ENCODE data around the gene CDC42EP2. TPM values are rescaled to one million over a fixed set of nuclear protein-coding genes. Genes with fewer than 3 reads are reported as not detected.

Gene CDC42EP2
- polyA plus RNA-seq, 2 of the 4 experiments (the other 2 are of a cell fraction), result 3.0 to 8.5 TPM

DNA sequence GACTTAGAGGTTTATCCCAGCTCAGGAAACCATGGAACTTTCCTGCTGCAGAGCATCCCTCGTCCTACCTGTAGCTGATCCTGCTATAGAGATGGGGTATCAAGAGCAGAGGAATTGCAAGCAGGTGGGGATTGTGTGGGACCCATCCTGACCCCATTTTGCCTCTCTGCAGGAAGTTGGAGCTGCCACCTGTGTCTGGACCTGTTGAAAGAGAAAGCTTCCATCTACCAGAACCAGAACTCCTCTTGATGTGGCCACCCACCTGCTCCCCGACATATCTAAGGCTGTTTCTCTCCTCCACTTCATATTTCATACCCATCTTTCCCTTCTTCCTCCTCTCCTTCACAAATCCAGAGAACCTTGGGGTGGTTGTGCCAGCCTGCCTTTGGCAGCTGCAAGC is 36.8 kb downstream of the CDC42EP2 start:
- CTCF ChIA-PET, result interaction anchor here (0.6 to 78.3 kb wide), 8 partner anchors 10 to 563 kb away, joined by 3 to 3090 read pairs (median 10); partner anchors contain the start of genes CDC42EP2, DPF2 and POLA2
- ATAC-seq (no peak), DNase-seq (ENCODE audit: low read depth in 1 of 2, low spot score in 1 of 2) (no peak), FAIRE-seq (no peak)
- Histone ChIP-seq H3K4me1 (0 out of 3 replicates have a peak, but pooled peaks cover 4% of the 10 kb centered on the region), H3K4me3 (no peak overlapping the region), H3K4me2 (no peak overlapping the region), H3K27ac (no peak overlapping the region), H3K9me3 (no peaks in the 10 kb centered on the region)
- POLR2A ChIA-PET, result interaction anchor here (0.6 to 1.6 kb wide), 2 partner anchors 18 to 39 kb away, joined by 3 to 5 read pairs; partner anchors contain the start of gene DPF2
- 93% methylated on average over 2 of the region's 2 CpGs for WGBS (ENCODE audit: missing lambda C conversion rate)
- TF ChIP-seq ZSCAN20 (CRISPR knock-in tag; IDR thresholded peaks at IDR 0.05) (no peak), EHMT2 (IDR thresholded peaks at IDR 0.05; ENCODE audit: low read depth) (no peak), SMC3 (IDR thresholded peaks at IDR 0.05) (no peak), ZC3H11A (IDR thresholded peaks at IDR 0.05) (no peak)
- TF ChIP-seq, protein P1, sequence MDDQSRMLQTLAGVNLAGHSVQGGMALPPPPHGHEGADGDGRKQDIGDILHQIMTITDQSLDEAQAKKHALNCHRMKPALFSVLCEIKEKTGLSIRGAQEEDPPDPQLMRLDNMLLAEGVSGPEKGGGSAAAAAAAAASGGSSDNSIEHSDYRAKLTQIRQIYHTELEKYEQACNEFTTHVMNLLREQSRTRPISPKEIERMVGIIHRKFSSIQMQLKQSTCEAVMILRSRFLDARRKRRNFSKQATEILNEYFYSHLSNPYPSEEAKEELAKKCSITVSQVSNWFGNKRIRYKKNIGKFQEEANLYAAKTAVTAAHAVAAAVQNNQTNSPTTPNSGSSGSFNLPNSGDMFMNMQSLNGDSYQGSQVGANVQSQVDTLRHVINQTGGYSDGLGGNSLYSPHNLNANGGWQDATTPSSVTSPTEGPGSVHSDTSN (IDR thresholded peaks at IDR 0.05), result no peak
- TF ChIP-seq, protein P2, sequence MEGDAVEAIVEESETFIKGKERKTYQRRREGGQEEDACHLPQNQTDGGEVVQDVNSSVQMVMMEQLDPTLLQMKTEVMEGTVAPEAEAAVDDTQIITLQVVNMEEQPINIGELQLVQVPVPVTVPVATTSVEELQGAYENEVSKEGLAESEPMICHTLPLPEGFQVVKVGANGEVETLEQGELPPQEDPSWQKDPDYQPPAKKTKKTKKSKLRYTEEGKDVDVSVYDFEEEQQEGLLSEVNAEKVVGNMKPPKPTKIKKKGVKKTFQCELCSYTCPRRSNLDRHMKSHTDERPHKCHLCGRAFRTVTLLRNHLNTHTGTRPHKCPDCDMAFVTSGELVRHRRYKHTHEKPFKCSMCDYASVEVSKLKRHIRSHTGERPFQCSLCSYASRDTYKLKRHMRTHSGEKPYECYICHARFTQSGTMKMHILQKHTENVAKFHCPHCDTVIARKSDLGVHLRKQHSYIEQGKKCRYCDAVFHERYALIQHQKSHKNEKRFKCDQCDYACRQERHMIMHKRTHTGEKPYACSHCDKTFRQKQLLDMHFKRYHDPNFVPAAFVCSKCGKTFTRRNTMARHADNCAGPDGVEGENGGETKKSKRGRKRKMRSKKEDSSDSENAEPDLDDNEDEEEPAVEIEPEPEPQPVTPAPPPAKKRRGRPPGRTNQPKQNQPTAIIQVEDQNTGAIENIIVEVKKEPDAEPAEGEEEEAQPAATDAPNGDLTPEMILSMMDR (IDR thresholded peaks at IDR 0.05), result no peak
- TF ChIP-seq, protein P3, sequence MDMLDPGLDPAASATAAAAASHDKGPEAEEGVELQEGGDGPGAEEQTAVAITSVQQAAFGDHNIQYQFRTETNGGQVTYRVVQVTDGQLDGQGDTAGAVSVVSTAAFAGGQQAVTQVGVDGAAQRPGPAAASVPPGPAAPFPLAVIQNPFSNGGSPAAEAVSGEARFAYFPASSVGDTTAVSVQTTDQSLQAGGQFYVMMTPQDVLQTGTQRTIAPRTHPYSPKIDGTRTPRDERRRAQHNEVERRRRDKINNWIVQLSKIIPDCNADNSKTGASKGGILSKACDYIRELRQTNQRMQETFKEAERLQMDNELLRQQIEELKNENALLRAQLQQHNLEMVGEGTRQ (IDR thresholded peaks at IDR 0.05), result no peak

DNA sequence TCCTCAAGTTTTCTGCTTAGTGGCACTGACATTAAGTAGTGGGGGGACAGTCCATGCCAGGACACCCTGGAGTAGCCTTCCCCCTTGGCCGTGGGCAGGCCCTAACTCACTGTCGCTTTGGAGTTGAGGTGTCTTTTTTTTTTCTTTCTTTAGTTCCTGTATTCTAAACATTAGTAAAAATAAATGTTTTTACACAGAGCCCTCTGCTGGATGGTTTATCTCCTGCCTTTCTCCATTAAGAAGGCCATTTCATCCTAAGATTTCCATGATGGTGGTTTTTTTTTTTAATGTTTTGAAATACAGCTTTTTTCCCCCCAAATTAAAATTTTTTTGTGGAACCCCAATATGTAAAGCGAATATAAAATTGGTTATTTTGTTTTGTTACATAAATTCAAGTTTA is 38.1 kb downstream of the CDC42EP2 start:
- FAIRE-seq (no peak), ATAC-seq (no peak), DNase-seq (ENCODE audit: low read depth in 1 of 2, low spot score in 1 of 2) (peak in 1 of 2 experiments; percentile 36)
- WGBS (ENCODE audit: missing lambda C conversion rate), result 51% methylated on average over 3 of the region's 3 CpGs
- Histone ChIP-seq H3K4me1 (0 out of 3 replicates have a peak, but pooled peaks cover 4% of the 10 kb centered on the region), H3K4me2 (no peak overlapping the region), H3K4me3 (no peak overlapping the region), H3K9me3 (no peaks in the 10 kb centered on the region), H3K27ac (no peak overlapping the region)
- ChIA-PET POLR2A (interaction anchor here (1.6 kb wide), 1 partner anchor 19 kb away, joined by 5 read pairs; the partner anchor contains the start of gene DPF2), CTCF (interaction anchor here (0.8 to 78.3 kb wide), 15 partner anchors 9 to 206 kb away, joined by 3 to 3090 read pairs (median 4); partner anchors contain the start of genes CDC42EP2, DPF2 and POLA2)
- TF ChIP-seq, protein P4, sequence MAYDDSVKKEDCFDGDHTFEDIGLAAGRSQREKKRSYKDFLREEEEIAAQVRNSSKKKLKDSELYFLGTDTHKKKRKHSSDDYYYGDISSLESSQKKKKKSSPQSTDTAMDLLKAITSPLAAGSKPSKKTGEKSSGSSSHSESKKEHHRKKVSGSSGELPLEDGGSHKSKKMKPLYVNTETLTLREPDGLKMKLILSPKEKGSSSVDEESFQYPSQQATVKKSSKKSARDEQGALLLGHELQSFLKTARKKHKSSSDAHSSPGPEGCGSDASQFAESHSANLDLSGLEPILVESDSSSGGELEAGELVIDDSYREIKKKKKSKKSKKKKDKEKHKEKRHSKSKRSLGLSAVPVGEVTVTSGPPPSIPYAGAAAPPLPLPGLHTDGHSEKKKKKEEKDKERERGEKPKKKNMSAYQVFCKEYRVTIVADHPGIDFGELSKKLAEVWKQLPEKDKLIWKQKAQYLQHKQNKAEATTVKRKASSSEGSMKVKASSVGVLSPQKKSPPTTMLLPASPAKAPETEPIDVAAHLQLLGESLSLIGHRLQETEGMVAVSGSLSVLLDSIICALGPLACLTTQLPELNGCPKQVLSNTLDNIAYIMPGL (CRISPR knock-in tag; IDR thresholded peaks at IDR 0.05; ENCODE audit: borderline replicate concordance), result no peak
- TF ChIP-seq NPAS2 (CRISPR knock-in tag; IDR thresholded peaks at IDR 0.05; ENCODE audit: borderline replicate concordance) (no peak), TP53 (CRISPR knock-in tag; IDR thresholded peaks at IDR 0.05) (no peak), RAD21 (conservative IDR thresholded peaks at IDR 0.05 in 1 of 2, IDR thresholded peaks at IDR 0.05 in 1 of 2) (peak in 1 of 2 experiments; percentile 32; a peak in 3 of 5 replicates), KDM1A (IDR thresholded peaks at IDR 0.05; ENCODE audit: low read depth) (no peak), HOXB13 (CRISPR knock-in tag; IDR thresholded peaks at IDR 0.05; ENCODE audit: low read depth) (no peak), MAFK (IDR thresholded peaks at IDR 0.05; ENCODE audit: partially characterized antibody) (no peak), FOSL2 (IDR thresholded peaks at IDR 0.05) (no peak), FOSL2 (CRISPR knock-in tag; IDR thresholded peaks at IDR 0.05) (no peak), SMC3 (IDR thresholded peaks at IDR 0.05) (peak; percentile 21; the same call in 1 of the 3 replicates), MYC (IDR thresholded peaks at IDR 0.05; ENCODE audit: borderline replicate concordance, low read length) (no peak), HOXA7 (CRISPR knock-in tag; IDR thresholded peaks at IDR 0.05) (no peak), ZSCAN20 (CRISPR knock-in tag; IDR thresholded peaks at IDR 0.05) (no peak)
- TF ChIP-seq, protein P5, sequence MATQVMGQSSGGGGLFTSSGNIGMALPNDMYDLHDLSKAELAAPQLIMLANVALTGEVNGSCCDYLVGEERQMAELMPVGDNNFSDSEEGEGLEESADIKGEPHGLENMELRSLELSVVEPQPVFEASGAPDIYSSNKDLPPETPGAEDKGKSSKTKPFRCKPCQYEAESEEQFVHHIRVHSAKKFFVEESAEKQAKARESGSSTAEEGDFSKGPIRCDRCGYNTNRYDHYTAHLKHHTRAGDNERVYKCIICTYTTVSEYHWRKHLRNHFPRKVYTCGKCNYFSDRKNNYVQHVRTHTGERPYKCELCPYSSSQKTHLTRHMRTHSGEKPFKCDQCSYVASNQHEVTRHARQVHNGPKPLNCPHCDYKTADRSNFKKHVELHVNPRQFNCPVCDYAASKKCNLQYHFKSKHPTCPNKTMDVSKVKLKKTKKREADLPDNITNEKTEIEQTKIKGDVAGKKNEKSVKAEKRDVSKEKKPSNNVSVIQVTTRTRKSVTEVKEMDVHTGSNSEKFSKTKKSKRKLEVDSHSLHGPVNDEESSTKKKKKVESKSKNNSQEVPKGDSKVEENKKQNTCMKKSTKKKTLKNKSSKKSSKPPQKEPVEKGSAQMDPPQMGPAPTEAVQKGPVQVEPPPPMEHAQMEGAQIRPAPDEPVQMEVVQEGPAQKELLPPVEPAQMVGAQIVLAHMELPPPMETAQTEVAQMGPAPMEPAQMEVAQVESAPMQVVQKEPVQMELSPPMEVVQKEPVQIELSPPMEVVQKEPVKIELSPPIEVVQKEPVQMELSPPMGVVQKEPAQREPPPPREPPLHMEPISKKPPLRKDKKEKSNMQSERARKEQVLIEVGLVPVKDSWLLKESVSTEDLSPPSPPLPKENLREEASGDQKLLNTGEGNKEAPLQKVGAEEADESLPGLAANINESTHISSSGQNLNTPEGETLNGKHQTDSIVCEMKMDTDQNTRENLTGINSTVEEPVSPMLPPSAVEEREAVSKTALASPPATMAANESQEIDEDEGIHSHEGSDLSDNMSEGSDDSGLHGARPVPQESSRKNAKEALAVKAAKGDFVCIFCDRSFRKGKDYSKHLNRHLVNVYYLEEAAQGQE (IDR thresholded peaks at IDR 0.05), result no peak
- TF ChIP-seq, protein P6, sequence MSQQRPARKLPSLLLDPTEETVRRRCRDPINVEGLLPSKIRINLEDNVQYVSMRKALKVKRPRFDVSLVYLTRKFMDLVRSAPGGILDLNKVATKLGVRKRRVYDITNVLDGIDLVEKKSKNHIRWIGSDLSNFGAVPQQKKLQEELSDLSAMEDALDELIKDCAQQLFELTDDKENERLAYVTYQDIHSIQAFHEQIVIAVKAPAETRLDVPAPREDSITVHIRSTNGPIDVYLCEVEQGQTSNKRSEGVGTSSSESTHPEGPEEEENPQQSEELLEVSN (IDR thresholded peaks at IDR 0.05; ENCODE audit: borderline replicate concordance, low read depth), result no peak
- TF ChIP-seq, protein P2 (IDR thresholded peaks at IDR 0.05), result peak; percentile 52
- TF ChIP-seq, protein P1 (IDR thresholded peaks at IDR 0.05), result no peak

Data from A549 (cell line).